Measurements from ENCODE around the gene CDAN1. TPM values are rescaled to one million over a fixed set of nuclear protein-coding genes. Genes with fewer than 3 reads are reported as not detected.

The CDAN1 gene
- total and polyA plus RNA-seq, 7 experiments from 2014 or later, result 4.1 to 38.0 (median 26.0) TPM

DNA sequence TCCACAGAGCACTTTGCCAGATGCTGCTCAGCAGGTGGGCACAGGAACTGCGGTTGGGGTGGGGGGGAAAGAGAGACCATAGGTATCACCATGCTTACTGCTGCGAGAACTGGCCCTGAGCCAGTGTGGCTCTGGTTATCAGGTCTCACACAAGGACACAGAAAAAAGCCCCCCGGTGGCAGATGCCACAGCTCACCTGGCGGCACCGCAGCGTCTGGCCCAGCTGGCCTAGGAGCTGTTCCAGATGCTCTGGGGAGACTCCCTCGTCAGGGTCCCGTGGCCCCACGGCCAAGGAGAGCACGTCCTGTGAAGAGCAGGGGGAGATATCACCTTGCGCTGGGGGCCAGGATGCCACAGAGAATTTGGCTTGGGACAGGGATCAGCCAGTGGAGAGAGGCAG lies 10.8 kb downstream of the CDAN1 start:
- no peaks in the 10 kb centered on the region for H3K27me3 ChIP-seq (ENCODE audit: control insufficient read depth in 2 of 2, insufficient read depth in 2 of 2, low read length in 2 of 2)
- no peaks in the 10 kb centered on the region for H3K9me3 ChIP-seq (ENCODE audit: control insufficient read depth in 2 of 3, low read length in 3 of 3)
- intact Hi-C loops (cut with micrococcal nuclease), result no loop called here
- POLR2A ChIA-PET, result interaction anchor here (0.6 to 0.7 kb wide), 2 partner anchors 25 to 267 kb away, joined by 3 to 4 read pairs; no protein-coding TSS in a partner anchor
- no peak for ATAC-seq
- H3K36me3 ChIP-seq (ENCODE audit: control insufficient read depth in 2 of 3, insufficient read depth in 3 of 3, low read length in 3 of 3), result peaks cover 0 to 89% (median 15%) of the 10 kb centered on the region in 3 experiments
- CTCF ChIA-PET, result no interaction called here
- peaks cover 7 to 30% (median 9%) of the 10 kb centered on the region in 5 donors for H3K36me3 Mint-ChIP-seq
- DNase-seq, result no peak
- H3K4me1 Mint-ChIP-seq, result peaks cover 0 to 4% (median 0%) of the 10 kb centered on the region in 7 donors
- no peak overlapping the region for H3K4me3 ChIP-seq (ENCODE audit: low read length)
- no peaks in the 10 kb centered on the region for H3K27me3 Mint-ChIP-seq
- no peak overlapping the region for H3K27ac ChIP-seq (ENCODE audit: low read depth, low read length)
- no peak overlapping the region for H3K4me3 Mint-ChIP-seq
- H3K4me1 ChIP-seq (ENCODE audit: control insufficient read depth in 2 of 2, insufficient read depth in 2 of 2, low read length in 2 of 2), result no peaks in the 10 kb centered on the region
- no peaks in the 10 kb centered on the region for H3K9me3 Mint-ChIP-seq
- no peak overlapping the region for H3K27ac Mint-ChIP-seq

DNA sequence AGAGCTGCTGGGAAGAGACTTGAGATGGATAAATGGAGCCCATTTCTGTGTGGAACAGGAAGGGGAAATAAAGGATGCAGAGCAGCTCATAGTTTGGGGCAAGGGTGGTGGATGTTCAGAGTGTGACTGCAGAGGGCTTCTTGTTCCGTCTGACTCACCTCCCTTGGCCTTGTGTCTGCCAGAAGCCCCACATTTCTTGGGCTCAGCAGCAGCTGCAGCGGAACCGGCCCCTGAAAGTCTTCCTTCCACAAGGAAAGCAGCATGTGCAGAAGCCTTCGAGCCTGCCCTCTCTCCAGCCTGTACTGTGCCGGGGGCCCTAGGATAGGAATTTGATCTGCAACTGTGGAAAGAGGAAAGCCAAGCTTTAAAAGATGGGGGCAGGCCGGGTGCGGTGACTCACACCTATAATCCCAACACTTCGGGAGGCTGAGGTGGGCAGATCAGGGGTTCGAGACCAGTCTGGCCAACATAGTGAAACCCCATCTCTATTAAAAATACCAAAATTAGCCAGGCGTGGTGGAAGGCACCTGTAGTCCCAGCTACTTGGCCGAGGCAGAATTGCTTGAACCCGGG lies 11.5 kb downstream of the CDAN1 start:
- no peaks in the 10 kb centered on the region for H3K27me3 ChIP-seq (ENCODE audit: control insufficient read depth in 2 of 2, insufficient read depth in 2 of 2, low read length in 2 of 2)
- H3K4me3 Mint-ChIP-seq, result no peak overlapping the region
- H3K27ac Mint-ChIP-seq, result no peak overlapping the region
- CTCF ChIA-PET, result no interaction called here
- no peaks in the 10 kb centered on the region for H3K9me3 ChIP-seq (ENCODE audit: control insufficient read depth in 2 of 3, low read length in 3 of 3)
- H3K4me3 ChIP-seq (ENCODE audit: low read length), result no peak overlapping the region
- DNase-seq, result no peak
- peaks cover 0 to 83% (median 12%) of the 10 kb centered on the region in 3 experiments for H3K36me3 ChIP-seq (ENCODE audit: control insufficient read depth in 2 of 3, insufficient read depth in 3 of 3, low read length in 3 of 3)
- POLR2A ChIA-PET, result interaction anchor here (0.7 kb wide), 1 partner anchor 25 kb away, joined by 4 read pairs; no protein-coding TSS in a partner anchor
- no peaks in the 10 kb centered on the region for H3K4me1 ChIP-seq (ENCODE audit: control insufficient read depth in 2 of 2, insufficient read depth in 2 of 2, low read length in 2 of 2)
- intact Hi-C loops (cut with micrococcal nuclease), result no loop called here
- H3K27ac ChIP-seq (ENCODE audit: low read depth, low read length), result no peak overlapping the region
- peaks cover 5 to 27% (median 9%) of the 10 kb centered on the region in 5 donors for H3K36me3 Mint-ChIP-seq
- H3K4me1 Mint-ChIP-seq, result peaks cover 0 to 2% (median 0%) of the 10 kb centered on the region in 7 donors
- no peak for ATAC-seq
- H3K9me3 Mint-ChIP-seq, result no peaks in the 10 kb centered on the region
- H3K27me3 Mint-ChIP-seq, result no peaks in the 10 kb centered on the region

DNA sequence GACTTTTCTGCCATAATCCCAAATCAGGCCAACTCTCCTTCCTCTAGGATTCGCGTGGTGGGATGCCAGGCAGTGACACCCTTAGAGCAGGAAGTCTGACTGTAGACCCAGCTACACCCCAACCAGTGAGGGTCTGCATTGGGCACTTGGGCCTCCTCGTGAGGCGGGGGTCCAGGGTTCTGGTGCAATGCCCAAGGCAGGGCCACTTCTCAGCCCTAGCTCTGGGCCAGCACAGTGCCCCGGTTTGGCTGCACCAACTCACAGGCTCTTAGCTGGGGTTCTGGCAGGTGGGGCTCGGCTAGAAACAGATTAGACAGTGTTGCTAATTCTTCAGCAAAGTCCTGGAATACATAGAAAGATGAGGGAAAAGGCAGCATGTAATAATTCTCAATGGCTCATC lies 12.7 kb downstream of the CDAN1 start:
- ATAC-seq (no peak), DNase-seq (no peak)
- intact Hi-C loops (cut with micrococcal nuclease), result no loop called here
- Histone ChIP-seq H3K4me3 (ENCODE audit: low read length) (no peak overlapping the region), H3K27me3 (ENCODE audit: control insufficient read depth in 2 of 2, insufficient read depth in 2 of 2, low read length in 2 of 2) (no peaks in the 10 kb centered on the region), H3K27ac (ENCODE audit: low read depth, low read length) (no peak overlapping the region), H3K36me3 (ENCODE audit: control insufficient read depth in 2 of 3, insufficient read depth in 3 of 3, low read length in 3 of 3) (peaks cover 0 to 84% (median 12%) of the 10 kb centered on the region in 3 experiments), H3K9me3 (ENCODE audit: control insufficient read depth in 2 of 3, low read length in 3 of 3) (no peaks in the 10 kb centered on the region), H3K4me1 (ENCODE audit: control insufficient read depth in 2 of 2, insufficient read depth in 2 of 2, low read length in 2 of 2) (no peaks in the 10 kb centered on the region)
- CTCF ChIA-PET, result interaction anchor here (1.5 kb wide), 1 partner anchor 202 kb away, joined by 6 read pairs; no protein-coding TSS in a partner anchor
- Mint-ChIP-seq H3K4me3 (no peak overlapping the region), H3K27ac (peak overlapping the region in 1 of 9 donors; percentile 40), H3K36me3 (peaks cover 4 to 29% (median 11%) of the 10 kb centered on the region in 5 donors), H3K27me3 (no peaks in the 10 kb centered on the region), H3K9me3 (no peaks in the 10 kb centered on the region), H3K4me1 (peaks cover 0 to 2% (median 0%) of the 10 kb centered on the region in 7 donors)
- POLR2A ChIA-PET, result interaction anchor here (0.8 kb wide), 1 partner anchor 11 kb away, joined by 3 read pairs; no protein-coding TSS in a partner anchor

DNA sequence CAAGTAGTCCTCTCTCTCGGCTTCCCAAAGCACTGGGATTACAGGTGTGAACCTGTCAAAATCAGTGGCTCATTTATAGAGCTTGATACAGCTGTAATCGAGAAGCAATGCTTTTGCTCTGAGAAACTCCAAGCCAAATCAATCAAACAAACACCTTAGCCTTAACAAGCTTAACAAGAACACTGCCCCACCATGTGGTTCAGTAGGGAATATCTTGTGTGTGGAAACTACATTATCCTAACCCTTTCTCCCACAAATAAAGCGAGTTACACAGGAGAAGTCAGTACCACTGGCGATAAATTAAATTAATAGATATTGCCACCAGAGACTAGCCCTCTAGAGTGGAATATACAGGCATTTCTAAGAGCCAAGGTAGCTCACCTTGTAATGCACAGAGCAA lies 13.9 kb downstream of the CDAN1 start:
- H3K4me1 Mint-ChIP-seq, result no peaks in the 10 kb centered on the region
- CTCF ChIA-PET, result interaction anchor here (1.5 kb wide), 1 partner anchor 203 kb away, joined by 6 read pairs; no protein-coding TSS in a partner anchor

DNA sequence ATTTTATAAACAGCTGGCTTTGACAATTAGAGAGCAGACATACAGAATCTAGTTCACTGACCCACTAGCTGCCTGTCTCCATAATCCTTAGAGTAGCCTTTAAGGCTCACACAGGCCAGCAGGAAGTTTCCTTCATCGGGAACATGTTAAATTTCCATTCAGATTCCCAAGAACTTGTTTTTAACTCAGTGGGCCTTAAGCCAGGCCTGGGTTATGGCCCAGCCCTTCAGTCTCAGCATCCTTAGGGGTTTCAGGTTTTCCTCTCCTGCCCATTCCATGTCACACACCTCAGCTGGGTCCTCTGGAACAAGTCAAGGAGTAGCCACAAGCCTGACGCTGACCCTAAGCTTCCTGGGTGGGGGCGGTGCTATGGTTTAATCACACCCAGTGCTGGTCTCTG lies 15.0 kb downstream of the CDAN1 start:
- Histone ChIP-seq H3K9me3 (ENCODE audit: control insufficient read depth in 2 of 3, low read length in 3 of 3) (no peaks in the 10 kb centered on the region), H3K36me3 (ENCODE audit: control insufficient read depth in 2 of 3, insufficient read depth in 3 of 3, low read length in 3 of 3) (peaks cover 0 to 62% (median 7%) of the 10 kb centered on the region in 3 experiments), H3K27me3 (ENCODE audit: control insufficient read depth in 2 of 2, insufficient read depth in 2 of 2, low read length in 2 of 2) (no peaks in the 10 kb centered on the region), H3K4me1 (ENCODE audit: control insufficient read depth in 2 of 2, insufficient read depth in 2 of 2, low read length in 2 of 2) (no peaks in the 10 kb centered on the region), H3K4me3 (ENCODE audit: low read length) (no peak overlapping the region), H3K27ac (ENCODE audit: low read depth, low read length) (no peak overlapping the region)
- intact Hi-C loops (cut with micrococcal nuclease), result no loop called here
- ChIA-PET CTCF (no interaction called here), POLR2A (no interaction called here)
- DNase-seq (no peak), ATAC-seq (no peak)
- H3K9me3 Mint-ChIP-seq, result no peaks in the 10 kb centered on the region
- H3K27ac Mint-ChIP-seq, result no peak overlapping the region
- H3K4me3 Mint-ChIP-seq, result no peak overlapping the region
- peaks cover 0 to 25% (median 10%) of the 10 kb centered on the region in 5 donors for H3K36me3 Mint-ChIP-seq
- H3K27me3 Mint-ChIP-seq, result no peaks in the 10 kb centered on the region
- no peaks in the 10 kb centered on the region for H3K4me1 Mint-ChIP-seq

More for the DNA sequence above, 13.9 kb downstream of the CDAN1 start:
- ATAC-seq, result no peak
- H3K4me3 Mint-ChIP-seq, result no peak overlapping the region
- H3K36me3 Mint-ChIP-seq, result peaks cover 0 to 29% (median 11%) of the 10 kb centered on the region in 5 donors
- Histone ChIP-seq H3K36me3 (ENCODE audit: control insufficient read depth in 2 of 3, insufficient read depth in 3 of 3, low read length in 3 of 3) (peaks cover 0 to 73% (median 12%) of the 10 kb centered on the region in 3 experiments), H3K9me3 (ENCODE audit: control insufficient read depth in 2 of 3, low read length in 3 of 3) (no peaks in the 10 kb centered on the region), H3K4me3 (ENCODE audit: low read length) (no peak overlapping the region), H3K27me3 (ENCODE audit: control insufficient read depth in 2 of 2, insufficient read depth in 2 of 2, low read length in 2 of 2) (no peaks in the 10 kb centered on the region), H3K4me1 (ENCODE audit: control insufficient read depth in 2 of 2, insufficient read depth in 2 of 2, low read length in 2 of 2) (no peaks in the 10 kb centered on the region), H3K27ac (ENCODE audit: low read depth, low read length) (no peak overlapping the region)
- no peak for DNase-seq
- H3K27ac Mint-ChIP-seq, result peak overlapping the region in 3 of 9 donors; percentile 34 to 67 (median 34)
- POLR2A ChIA-PET, result interaction anchor here (0.6 kb wide), 1 partner anchor 70 kb away, joined by 3 read pairs; no protein-coding TSS in a partner anchor
- intact Hi-C loops (cut with micrococcal nuclease), result no loop called here
- H3K9me3 Mint-ChIP-seq, result no peaks in the 10 kb centered on the region
- no peaks in the 10 kb centered on the region for H3K27me3 Mint-ChIP-seq

DNA sequence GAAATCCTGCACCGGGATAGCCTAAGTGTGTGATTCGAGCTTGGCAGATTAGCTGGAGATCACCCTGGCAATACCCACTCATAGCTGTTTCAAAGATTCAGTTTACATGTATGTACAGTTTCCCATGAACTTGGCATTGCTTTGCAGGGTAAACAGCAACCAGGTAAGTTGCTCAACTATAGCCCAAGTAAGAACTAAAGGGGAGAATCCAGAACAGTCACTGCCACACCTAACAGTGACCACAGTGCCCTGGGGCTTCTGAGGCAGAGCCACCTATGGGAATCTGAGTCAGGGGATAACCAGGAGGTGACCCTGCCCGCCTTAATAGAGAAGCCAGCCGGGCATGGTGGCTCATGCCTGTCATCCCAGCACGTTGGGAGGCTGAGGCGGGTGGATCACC lies 15.9 kb downstream of the CDAN1 start:
- Mint-ChIP-seq H3K36me3 (peaks cover 0 to 21% (median 6%) of the 10 kb centered on the region in 5 donors), H3K27ac (peak overlapping the region in 1 of 9 donors; percentile 32), H3K27me3 (no peaks in the 10 kb centered on the region), H3K4me3 (no peak overlapping the region), H3K9me3 (no peaks in the 10 kb centered on the region), H3K4me1 (no peaks in the 10 kb centered on the region)
- no peaks in the 10 kb centered on the region for H3K4me1 ChIP-seq (ENCODE audit: control insufficient read depth in 2 of 2, insufficient read depth in 2 of 2, low read length in 2 of 2)
- ATAC-seq, result no peak
- CTCF ChIA-PET, result no interaction called here
- intact Hi-C loops (cut with micrococcal nuclease), result no loop called here
- no peaks in the 10 kb centered on the region for H3K27me3 ChIP-seq (ENCODE audit: control insufficient read depth in 2 of 2, insufficient read depth in 2 of 2, low read length in 2 of 2)
- no peak overlapping the region for H3K4me3 ChIP-seq (ENCODE audit: low read length)
- H3K36me3 ChIP-seq (ENCODE audit: control insufficient read depth in 2 of 3, insufficient read depth in 3 of 3, low read length in 3 of 3), result peaks cover 0 to 53% (median 7%) of the 10 kb centered on the region in 3 experiments
- DNase-seq, result no peak
- no peaks in the 10 kb centered on the region for H3K9me3 ChIP-seq (ENCODE audit: control insufficient read depth in 2 of 3, low read length in 3 of 3)
- H3K27ac ChIP-seq (ENCODE audit: low read depth, low read length), result no peak overlapping the region
- POLR2A ChIA-PET, result no interaction called here

DNA sequence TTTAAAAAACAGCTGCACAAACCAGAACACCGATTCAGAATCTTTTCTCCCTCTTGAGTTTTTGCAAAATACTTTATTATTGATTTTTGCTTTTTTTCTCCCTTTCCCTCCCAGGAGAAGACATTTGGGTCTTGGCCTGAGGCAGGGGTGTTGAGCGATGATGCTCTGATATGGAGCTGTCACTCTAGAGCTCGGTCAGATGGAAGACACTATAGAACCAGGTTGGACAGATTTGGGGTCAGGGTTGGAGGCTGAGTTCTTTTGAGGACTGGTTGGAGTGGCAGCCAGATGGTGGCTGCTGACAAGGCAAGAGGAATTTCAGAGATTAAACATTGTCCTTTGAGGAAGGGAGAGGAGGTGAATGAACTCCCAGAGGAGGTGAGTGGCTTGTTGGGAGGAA lies 16.9 kb downstream of the CDAN1 start:
- Histone ChIP-seq H3K27ac (ENCODE audit: low read depth, low read length) (no peak overlapping the region), H3K4me1 (ENCODE audit: control insufficient read depth in 2 of 2, insufficient read depth in 2 of 2, low read length in 2 of 2) (no peaks in the 10 kb centered on the region), H3K27me3 (ENCODE audit: control insufficient read depth in 2 of 2, insufficient read depth in 2 of 2, low read length in 2 of 2) (no peaks in the 10 kb centered on the region), H3K4me3 (ENCODE audit: low read length) (no peak overlapping the region), H3K36me3 (ENCODE audit: control insufficient read depth in 2 of 3, insufficient read depth in 3 of 3, low read length in 3 of 3) (peaks cover 0 to 43% (median 2%) of the 10 kb centered on the region in 3 experiments), H3K9me3 (ENCODE audit: control insufficient read depth in 2 of 3, low read length in 3 of 3) (no peaks in the 10 kb centered on the region)
- Mint-ChIP-seq H3K27me3 (no peaks in the 10 kb centered on the region), H3K9me3 (no peaks in the 10 kb centered on the region), H3K27ac (peak overlapping the region in 6 of 9 donors; percentile 6 to 79 (median 28)), H3K4me1 (no peaks in the 10 kb centered on the region), H3K36me3 (peaks cover 0 to 15% (median 6%) of the 10 kb centered on the region in 5 donors), H3K4me3 (no peak overlapping the region)
- intact Hi-C loops (cut with micrococcal nuclease), result no loop called here
- CTCF ChIA-PET, result no interaction called here
- no peak for DNase-seq
- POLR2A ChIA-PET, result interaction anchor here (0.6 kb wide), 1 partner anchor 273 kb away, joined by 4 read pairs; no protein-coding TSS in a partner anchor
- ATAC-seq, result no peak
